ENCODE data around the gene NME8. TPM values are rescaled to one million over a fixed set of nuclear protein-coding genes. Genes with fewer than 3 reads are reported as not detected.

The NME8 gene
- total RNA-seq, 1 experiment from 2014 or later = not detected

- H3K4me3 ChIP-seq (ENCODE audit: low read depth, low read length) = no peak overlapping the region
- TF ChIP-seq, protein P1, sequence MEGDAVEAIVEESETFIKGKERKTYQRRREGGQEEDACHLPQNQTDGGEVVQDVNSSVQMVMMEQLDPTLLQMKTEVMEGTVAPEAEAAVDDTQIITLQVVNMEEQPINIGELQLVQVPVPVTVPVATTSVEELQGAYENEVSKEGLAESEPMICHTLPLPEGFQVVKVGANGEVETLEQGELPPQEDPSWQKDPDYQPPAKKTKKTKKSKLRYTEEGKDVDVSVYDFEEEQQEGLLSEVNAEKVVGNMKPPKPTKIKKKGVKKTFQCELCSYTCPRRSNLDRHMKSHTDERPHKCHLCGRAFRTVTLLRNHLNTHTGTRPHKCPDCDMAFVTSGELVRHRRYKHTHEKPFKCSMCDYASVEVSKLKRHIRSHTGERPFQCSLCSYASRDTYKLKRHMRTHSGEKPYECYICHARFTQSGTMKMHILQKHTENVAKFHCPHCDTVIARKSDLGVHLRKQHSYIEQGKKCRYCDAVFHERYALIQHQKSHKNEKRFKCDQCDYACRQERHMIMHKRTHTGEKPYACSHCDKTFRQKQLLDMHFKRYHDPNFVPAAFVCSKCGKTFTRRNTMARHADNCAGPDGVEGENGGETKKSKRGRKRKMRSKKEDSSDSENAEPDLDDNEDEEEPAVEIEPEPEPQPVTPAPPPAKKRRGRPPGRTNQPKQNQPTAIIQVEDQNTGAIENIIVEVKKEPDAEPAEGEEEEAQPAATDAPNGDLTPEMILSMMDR (IDR thresholded peaks at IDR 0.05; ENCODE audit: insufficient read depth in 1 of 2, low read depth in 1 of 2, low read length in 1 of 2, severe bottlenecking in 1 of 2, unreplicated experiment in 1 of 2) = no peak
- intact Hi-C loops (cut with micrococcal nuclease; ENCODE audit: unreplicated experiment) = no loop called here
- POLR2A ChIA-PET = no interaction called here
- H3K36me3 Mint-ChIP-seq (ENCODE audit: insufficient read depth, unreplicated experiment) = no peaks in the 10 kb centered on the region
- H3K9me3 Mint-ChIP-seq (ENCODE audit: unreplicated experiment) = peaks cover 7% of the 10 kb centered on the region
- no peak overlapping the region for H3K4me3 Mint-ChIP-seq (ENCODE audit: unreplicated experiment)
- H3K27ac Mint-ChIP-seq (ENCODE audit: unreplicated experiment) = no peak overlapping the region
- no peak for DNase-seq
- CTCF ChIA-PET = no interaction called here
- no peaks in the 10 kb centered on the region for H3K4me1 ChIP-seq
- peaks cover 6% of the 10 kb centered on the region for H3K27me3 Mint-ChIP-seq (ENCODE audit: insufficient read depth, unreplicated experiment)
- no TSS peak for BruUV-seq (replicated peaks)
- no peaks in the 10 kb centered on the region for H3K9me3 ChIP-seq
- H3K4me1 Mint-ChIP-seq (ENCODE audit: low read depth, unreplicated experiment) = no peaks in the 10 kb centered on the region
- H3K36me3 ChIP-seq (ENCODE audit: control insufficient read depth, insufficient read depth, low read length) = no peaks in the 10 kb centered on the region
- no peaks in the 10 kb centered on the region for H3K27me3 ChIP-seq (replicated peaks; ENCODE audit: control insufficient read depth, insufficient read depth, low read length)
These were observed 24.8 kb upstream of the NME8 start for GRCh38 chr7:37823557-37823956.

GRCh38 chr7:37825038-37825437 is 23.4 kb upstream of the NME8 start:
- CTCF ChIA-PET = no interaction called here
- no TSS peak for BruUV-seq (replicated peaks)

GRCh38 chr7:37826825-37827224 is 21.6 kb upstream of the NME8 start:
- Histone ChIP-seq H3K27me3 (replicated peaks; ENCODE audit: control insufficient read depth, insufficient read depth, low read length) (no peaks in the 10 kb centered on the region), H3K4me1 (no peaks in the 10 kb centered on the region), H3K36me3 (ENCODE audit: control insufficient read depth, insufficient read depth, low read length) (no peaks in the 10 kb centered on the region), H3K9me3 (no peaks in the 10 kb centered on the region), H3K4me3 (ENCODE audit: low read depth, low read length) (no peak overlapping the region)
- Mint-ChIP-seq H3K4me3 (ENCODE audit: unreplicated experiment) (no peak overlapping the region), H3K9me3 (ENCODE audit: unreplicated experiment) (peaks cover 7% of the 10 kb centered on the region), H3K4me1 (ENCODE audit: low read depth, unreplicated experiment) (no peaks in the 10 kb centered on the region), H3K27ac (ENCODE audit: unreplicated experiment) (no peak overlapping the region), H3K27me3 (ENCODE audit: insufficient read depth, unreplicated experiment) (peaks cover 9% of the 10 kb centered on the region), H3K36me3 (ENCODE audit: insufficient read depth, unreplicated experiment) (no peaks in the 10 kb centered on the region)
- BruUV-seq (replicated peaks) = no TSS peak
- POLR2A ChIA-PET = no interaction called here
- CTCF ChIA-PET = no interaction called here
- TF ChIP-seq, protein P1 (IDR thresholded peaks at IDR 0.05; ENCODE audit: insufficient read depth in 1 of 2, low read depth in 1 of 2, low read length in 1 of 2, severe bottlenecking in 1 of 2, unreplicated experiment in 1 of 2) = no peak
- no peak for DNase-seq
- intact Hi-C loops (cut with micrococcal nuclease; ENCODE audit: unreplicated experiment) = no loop called here

More at GRCh38 chr7:37825038-37825437, 23.4 kb upstream of the NME8 start:
- no peaks in the 10 kb centered on the region for H3K36me3 Mint-ChIP-seq (ENCODE audit: insufficient read depth, unreplicated experiment)
- H3K4me3 Mint-ChIP-seq (ENCODE audit: unreplicated experiment) = no peak overlapping the region
- TF ChIP-seq, protein P1 (IDR thresholded peaks at IDR 0.05; ENCODE audit: insufficient read depth in 1 of 2, low read depth in 1 of 2, low read length in 1 of 2, severe bottlenecking in 1 of 2, unreplicated experiment in 1 of 2) = no peak
- intact Hi-C loops (cut with micrococcal nuclease; ENCODE audit: unreplicated experiment) = no loop called here
- peaks cover 9% of the 10 kb centered on the region for H3K27me3 Mint-ChIP-seq (ENCODE audit: insufficient read depth, unreplicated experiment)
- H3K9me3 Mint-ChIP-seq (ENCODE audit: unreplicated experiment) = peaks cover 7% of the 10 kb centered on the region
- Histone ChIP-seq H3K27me3 (replicated peaks; ENCODE audit: control insufficient read depth, insufficient read depth, low read length) (no peaks in the 10 kb centered on the region), H3K4me3 (ENCODE audit: low read depth, low read length) (no peak overlapping the region), H3K9me3 (no peaks in the 10 kb centered on the region), H3K4me1 (no peaks in the 10 kb centered on the region), H3K36me3 (ENCODE audit: control insufficient read depth, insufficient read depth, low read length) (no peaks in the 10 kb centered on the region)
- no peaks in the 10 kb centered on the region for H3K4me1 Mint-ChIP-seq (ENCODE audit: low read depth, unreplicated experiment)
- no peak for DNase-seq
- POLR2A ChIA-PET = no interaction called here
- no peak overlapping the region for H3K27ac Mint-ChIP-seq (ENCODE audit: unreplicated experiment)

Data from Caco-2 (cell line).